ENCODE measurements around the gene IFFO2.

Gene IFFO2

GRCh38 chr1:18890706-18891425 is 65.6 kb downstream of the IFFO2 start:
- no peak for DNase-seq

- DNase-seq: no peak
Observed at GRCh38 chr1:18886003-18886335, 70.5 kb downstream of the IFFO2 start.

GRCh38 chr1:18885311-18886002 is 71.0 kb downstream of the IFFO2 start:
- DNase-seq: no peak

GRCh38 chr1:18884727-18885126 is 71.7 kb downstream of the IFFO2 start:
- no peak for DNase-seq

GRCh38 chr1:18884419-18884717 is 72.1 kb downstream of the IFFO2 start:
- DNase-seq: no peak

- no peak for DNase-seq
Observed at GRCh38 chr1:18883636-18884418, 72.6 kb downstream of the IFFO2 start.

GRCh38 chr1:18883079-18883478 is 73.4 kb downstream of the IFFO2 start:
- no peak for DNase-seq

- DNase-seq: no peak
Observed at GRCh38 chr1:18882486-18882885, 74.0 kb downstream of the IFFO2 start.

GRCh38 chr1:18881642-18882431 is 74.6 kb downstream of the IFFO2 start:
- no peak for DNase-seq

GRCh38 chr1:18881164-18881563 is 75.3 kb downstream of the IFFO2 start:
- DNase-seq: no peak

- no peak for DNase-seq
Observed at GRCh38 chr1:18880585-18880984, 75.9 kb downstream of the IFFO2 start.

- peak; percentile 15 for DNase-seq
Observed at GRCh38 chr1:18879791-18880309, 76.6 kb downstream of the IFFO2 start.

- no peak for DNase-seq
Observed at GRCh38 chr1:18879215-18879790, 77.2 kb downstream of the IFFO2 start.

- no peak for DNase-seq
Observed at GRCh38 chr1:18878538-18879214, 77.8 kb downstream of the IFFO2 start.

GRCh38 chr1:18877282-18877681 is 79.2 kb downstream of the IFFO2 start:
- no peak for DNase-seq

- no peak for DNase-seq
Observed at GRCh38 chr1:18876210-18876609, 80.3 kb downstream of the IFFO2 start.

- DNase-seq: no peak
Observed at GRCh38 chr1:18875796-18876128, 80.7 kb downstream of the IFFO2 start.

- peak; percentile 13 for DNase-seq
Observed at GRCh38 chr1:18875107-18875795, 81.2 kb downstream of the IFFO2 start.

- no peak for DNase-seq
Observed at GRCh38 chr1:18874600-18874999, 81.9 kb downstream of the IFFO2 start.

- no peak for DNase-seq
Observed at GRCh38 chr1:18874036-18874435, 82.4 kb downstream of the IFFO2 start.

- DNase-seq: no peak
Observed at GRCh38 chr1:18872071-18872611, 84.3 kb downstream of the IFFO2 start.

Data from NCI-H526 treated with DMSO at 0.1 percent for 48 hours (cell line).